ENCODE data around the gene NOC2L. TPM values are rescaled to one million over a fixed set of nuclear protein-coding genes. Genes with fewer than 3 reads are reported as not detected.
A peak's percentile ranks its signal among the peaks of the same experiment; 100 is the strongest.

NOC2L gene
- total and polyA plus RNA-seq, 9 of the 15 experiments (the other 6 are each of a cell fraction or from before 2014, with no cell fraction given), result 4.0 to 410 (median 200) TPM

GRCh38 chr1:958823-959730 is at the start of gene NOC2L (continued):
- TF ChIP-seq, protein P1, sequence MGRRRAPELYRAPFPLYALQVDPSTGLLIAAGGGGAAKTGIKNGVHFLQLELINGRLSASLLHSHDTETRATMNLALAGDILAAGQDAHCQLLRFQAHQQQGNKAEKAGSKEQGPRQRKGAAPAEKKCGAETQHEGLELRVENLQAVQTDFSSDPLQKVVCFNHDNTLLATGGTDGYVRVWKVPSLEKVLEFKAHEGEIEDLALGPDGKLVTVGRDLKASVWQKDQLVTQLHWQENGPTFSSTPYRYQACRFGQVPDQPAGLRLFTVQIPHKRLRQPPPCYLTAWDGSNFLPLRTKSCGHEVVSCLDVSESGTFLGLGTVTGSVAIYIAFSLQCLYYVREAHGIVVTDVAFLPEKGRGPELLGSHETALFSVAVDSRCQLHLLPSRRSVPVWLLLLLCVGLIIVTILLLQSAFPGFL (CRISPR knock-in tag; IDR thresholded peaks at IDR 0.05), result no peak
- TF ChIP-seq, protein P2, sequence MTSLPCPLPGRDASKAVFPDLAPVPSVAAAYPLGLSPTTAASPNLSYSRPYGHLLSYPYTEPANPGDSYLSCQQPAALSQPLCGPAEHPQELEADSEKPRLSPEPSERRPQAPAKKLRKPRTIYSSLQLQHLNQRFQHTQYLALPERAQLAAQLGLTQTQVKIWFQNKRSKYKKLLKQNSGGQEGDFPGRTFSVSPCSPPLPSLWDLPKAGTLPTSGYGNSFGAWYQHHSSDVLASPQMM (CRISPR knock-in tag; IDR thresholded peaks at IDR 0.05), result no peak
- 0 out of 2 replicates have a peak, but pooled peaks have one; percentile 8 for TF ChIP-seq OTX1 (CRISPR knock-in tag; IDR thresholded peaks at IDR 0.05)
- TF ChIP-seq DNMT1 (IDR thresholded peaks at IDR 0.05), result no peak
- TF ChIP-seq HNRNPK (IDR thresholded peaks at IDR 0.05; ENCODE audit: low read depth, low read length, poor library complexity, severe bottlenecking), result peak; percentile 15
- TF ChIP-seq JUNB (CRISPR knock-in tag; conservative IDR thresholded peaks at IDR 0.05), result no peak
- peak; percentile 86 for TF ChIP-seq RBFOX2 (IDR thresholded peaks at IDR 0.05; ENCODE audit: low read depth, low read length)
- TF ChIP-seq ZKSCAN1 (IDR thresholded peaks at IDR 0.05; ENCODE audit: low read depth, low read length), result no peak
- TF ChIP-seq SOX6 (IDR thresholded peaks at IDR 0.05), result no peak
- 0 out of 2 replicates have a peak, but pooled peaks have one; percentile 32 for TF ChIP-seq KLF1 (tag; IDR thresholded peaks at IDR 0.05)
- no peak for TF ChIP-seq TRIM28 (IDR thresholded peaks at IDR 0.05)
- no peak for TF ChIP-seq NFXL1 (CRISPR knock-in tag; IDR thresholded peaks at IDR 0.05)
- no peak for TF ChIP-seq PPARD (CRISPR knock-in tag; IDR thresholded peaks at IDR 0.05)
- TF ChIP-seq, protein P3, sequence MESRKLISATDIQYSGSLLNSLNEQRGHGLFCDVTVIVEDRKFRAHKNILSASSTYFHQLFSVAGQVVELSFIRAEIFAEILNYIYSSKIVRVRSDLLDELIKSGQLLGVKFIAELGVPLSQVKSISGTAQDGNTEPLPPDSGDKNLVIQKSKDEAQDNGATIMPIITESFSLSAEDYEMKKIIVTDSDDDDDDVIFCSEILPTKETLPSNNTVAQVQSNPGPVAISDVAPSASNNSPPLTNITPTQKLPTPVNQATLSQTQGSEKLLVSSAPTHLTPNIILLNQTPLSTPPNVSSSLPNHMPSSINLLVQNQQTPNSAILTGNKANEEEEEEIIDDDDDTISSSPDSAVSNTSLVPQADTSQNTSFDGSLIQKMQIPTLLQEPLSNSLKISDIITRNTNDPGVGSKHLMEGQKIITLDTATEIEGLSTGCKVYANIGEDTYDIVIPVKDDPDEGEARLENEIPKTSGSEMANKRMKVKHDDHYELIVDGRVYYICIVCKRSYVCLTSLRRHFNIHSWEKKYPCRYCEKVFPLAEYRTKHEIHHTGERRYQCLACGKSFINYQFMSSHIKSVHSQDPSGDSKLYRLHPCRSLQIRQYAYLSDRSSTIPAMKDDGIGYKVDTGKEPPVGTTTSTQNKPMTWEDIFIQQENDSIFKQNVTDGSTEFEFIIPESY (CRISPR knock-in tag; IDR thresholded peaks at IDR 0.05), result no peak
- no peak for TF ChIP-seq ATF1 (CRISPR knock-in tag; IDR thresholded peaks at IDR 0.05)
- TF ChIP-seq ATF1 (tag; IDR thresholded peaks at IDR 0.05), result peak; percentile 83
- TF ChIP-seq MNT (conservative IDR thresholded peaks at IDR 0.05), result peak; percentile 97 to 99
- no peak for TF ChIP-seq ADNP (tag; IDR thresholded peaks at IDR 0.05)
- no peak for TF ChIP-seq RHOXF2B (CRISPR knock-in tag; conservative IDR thresholded peaks at IDR 0.05)
- TF ChIP-seq ZNF311 (CRISPR knock-in tag; IDR thresholded peaks at IDR 0.05), result no peak
- TF ChIP-seq ZKSCAN8 (CRISPR knock-in tag; IDR thresholded peaks at IDR 0.05), result no peak
- peak; percentile 80 for TF ChIP-seq TAF1 (IDR thresholded peaks at IDR 0.05; ENCODE audit: control insufficient read depth, extremely low read depth, insufficient read depth, low read length, severe bottlenecking)
- TF ChIP-seq E2F3 (CRISPR knock-in tag; IDR thresholded peaks at IDR 0.05), result no peak
